Activated naive CD4-positive, alpha-beta T cell treated with anti-CD3 and anti-CD28 coated beads for 36 hours (primary cell): ENCODE results near the gene ITGB2. TPM values are rescaled to one million over a fixed set of nuclear protein-coding genes. Genes with fewer than 3 reads are reported as not detected.

ENCODE experiments used
- CTCF ChIA-PET: fragments of 350-600 bp; sonication (Branson Sonifier 250); formaldehyde crosslinking; loops from one replicate; lab custom pipeline; 2021; ENCODE audit warnings: antibody characterized with exemption; lab: Charles Lee
- DNase-seq: peaks from one replicate; pipeline ENCODE4 v3.0.0-alpha.2; 2020
- H3K27ac Mint-ChIP-seq: one replicate; pipeline ENCODE4 v1.8.0; 2021; ENCODE audit warnings: mild to moderate bottlenecking, mixed read lengths
- H3K27me3 Mint-ChIP-seq: one replicate; pipeline ENCODE4 v1.8.0; 2021; ENCODE audit warnings: low read depth, mixed read lengths
- H3K36me3 Mint-ChIP-seq: one replicate; pipeline ENCODE4 v1.8.0; 2021; ENCODE audit warnings: low read depth, mixed read lengths
- H3K4me1 Mint-ChIP-seq: one replicate; pipeline ENCODE4 v1.8.0; 2021; ENCODE audit warnings: low read depth, mixed read lengths
- H3K4me3 Mint-ChIP-seq: one replicate; pipeline ENCODE4 v1.8.0; 2021; ENCODE audit warnings: mild to moderate bottlenecking, moderate library complexity, mixed read lengths
- H3K9me3 Mint-ChIP-seq: one replicate; pipeline ENCODE4 v1.8.0; 2021; ENCODE audit warnings: mixed read lengths
- intact Hi-C: fragments of 100-400 bp; cut with micrococcal nuclease; formaldehyde crosslinking; loops from one replicate; pipeline ENCODE4 v1.15.1; 2023
- total RNA-seq, 2 experiments: library from RNA; stranded (reverse); gene quantifications; one replicate each; pipeline ENCODE4 v1.2.3, GENCODE V29; 2021

The ITGB2 gene
- total RNA-seq, 2 experiments from 2014 or later, result 182 to 185 TPM

GRCh38 chr21:44944596-44944995, 23.9 kb upstream of the ITGB2 start:
- Mint-ChIP-seq H3K36me3 (peaks cover 22% of the 10 kb centered on the region), H3K9me3 (no peaks in the 10 kb centered on the region), H3K4me1 (peaks cover 37% of the 10 kb centered on the region), H3K27me3 (no peaks in the 10 kb centered on the region), H3K27ac (no peak overlapping the region), H3K4me3 (no peak overlapping the region)
- CTCF ChIA-PET, result interaction anchor here (1.2 to 8.5 kb wide), 3 partner anchors 145 to 194 kb away, joined by 3 to 100 read pairs (median 82); no protein-coding TSS in a partner anchor
- intact Hi-C loops, result loop anchor here (5.0 kb wide), 1 partner anchor 133 kb away; no protein-coding TSS in a partner anchor
- no peak for DNase-seq

- peaks cover 43% of the 10 kb centered on the region for H3K4me1 Mint-ChIP-seq
- CTCF ChIA-PET, result interaction anchor here (1.2 to 8.5 kb wide), 4 partner anchors 10 to 193 kb away, joined by 3 to 100 read pairs (median 8); no protein-coding TSS in a partner anchor
- no peaks in the 10 kb centered on the region for H3K9me3 Mint-ChIP-seq
- H3K4me3 Mint-ChIP-seq, result no peak overlapping the region
- peaks cover 24% of the 10 kb centered on the region for H3K36me3 Mint-ChIP-seq
- H3K27ac Mint-ChIP-seq, result no peak overlapping the region
- DNase-seq, result no peak
- intact Hi-C loops, result loop anchor here (5.0 kb wide), 1 partner anchor 133 kb away; no protein-coding TSS in a partner anchor
- no peaks in the 10 kb centered on the region for H3K27me3 Mint-ChIP-seq
Observed at GRCh38 chr21:44943686-44944550, 23.2 kb upstream of the ITGB2 start.

DNA sequence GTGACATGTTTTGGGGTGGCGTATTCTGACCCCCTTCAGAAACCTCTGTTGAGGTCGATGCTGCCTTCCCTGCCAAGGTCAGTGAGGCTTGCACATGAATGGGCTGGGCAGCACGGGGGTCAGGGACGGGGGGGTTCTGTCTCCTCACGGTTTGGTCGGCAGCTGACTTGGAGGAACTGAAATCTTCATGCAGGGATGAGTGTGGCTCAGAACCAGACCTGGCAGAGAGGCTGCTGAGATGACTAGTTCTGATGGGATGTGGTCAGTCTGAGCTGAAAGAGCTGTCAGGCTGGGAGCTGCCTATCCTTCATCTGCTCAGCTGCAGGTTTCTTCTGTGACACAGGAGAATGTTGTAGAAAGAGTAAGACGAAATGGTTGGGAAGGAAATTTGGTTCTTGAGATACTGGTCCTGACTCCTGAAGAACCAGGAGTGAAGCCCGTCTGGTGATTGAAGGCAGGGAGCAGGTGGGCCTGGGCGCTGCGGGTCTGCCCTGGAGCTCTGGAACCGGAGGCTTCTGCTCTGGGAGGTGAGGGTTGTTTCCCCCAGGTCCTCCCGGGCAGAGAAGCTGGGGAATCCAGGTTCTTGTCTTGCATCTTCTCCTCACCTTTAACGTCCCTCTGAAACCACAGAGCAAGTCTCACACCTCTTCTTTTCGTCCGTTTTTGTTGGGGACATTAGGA, 22.4 kb upstream of the ITGB2 start:
- Mint-ChIP-seq H3K9me3 (no peaks in the 10 kb centered on the region), H3K27ac (no peak overlapping the region), H3K27me3 (no peaks in the 10 kb centered on the region), H3K36me3 (peaks cover 25% of the 10 kb centered on the region), H3K4me1 (peaks cover 49% of the 10 kb centered on the region), H3K4me3 (no peak overlapping the region)
- no peak for DNase-seq
- intact Hi-C loops, result loop anchor here (5.0 kb wide), 1 partner anchor 134 kb away; no protein-coding TSS in a partner anchor
- CTCF ChIA-PET, result interaction anchor here (1.4 to 8.5 kb wide), 3 partner anchors 9 to 194 kb away, joined by 5 to 100 read pairs (median 11); no protein-coding TSS in a partner anchor

- Mint-ChIP-seq H3K36me3 (peaks cover 25% of the 10 kb centered on the region), H3K27ac (no peak overlapping the region), H3K9me3 (no peaks in the 10 kb centered on the region), H3K4me1 (peaks cover 49% of the 10 kb centered on the region), H3K27me3 (no peaks in the 10 kb centered on the region), H3K4me3 (no peak overlapping the region)
- DNase-seq, result no peak
- CTCF ChIA-PET, result interaction anchor here (0.8 to 1.4 kb wide), 5 partner anchors 8 to 195 kb away, joined by 3 to 8 read pairs (median 5); no protein-coding TSS in a partner anchor
- intact Hi-C loops, result loop anchor here (5.0 kb wide), 1 partner anchor 135 kb away; no protein-coding TSS in a partner anchor
Observed at GRCh38 chr21:44942566-44942965, 21.9 kb upstream of the ITGB2 start.

GRCh38 chr21:44941567-44941966, 20.9 kb upstream of the ITGB2 start:
- Mint-ChIP-seq H3K27me3 (no peaks in the 10 kb centered on the region), H3K4me3 (peak overlapping the region; percentile 80), H3K9me3 (no peaks in the 10 kb centered on the region), H3K36me3 (peaks cover 25% of the 10 kb centered on the region), H3K27ac (no peak overlapping the region), H3K4me1 (peaks cover 49% of the 10 kb centered on the region)
- intact Hi-C loops, result loop anchor here (5.0 kb wide), 1 partner anchor 136 kb away; no protein-coding TSS in a partner anchor
- DNase-seq, result no peak
- CTCF ChIA-PET, result interaction anchor here (0.6 to 1.5 kb wide), 9 partner anchors 8 to 217 kb away, joined by 3 to 10 read pairs (median 7); no protein-coding TSS in a partner anchor

- CTCF ChIA-PET, result interaction anchor here (0.6 to 1.7 kb wide), 4 partner anchors 9 to 198 kb away, joined by 4 to 10 read pairs (median 5); no protein-coding TSS in a partner anchor
- Mint-ChIP-seq H3K4me1 (peaks cover 42% of the 10 kb centered on the region), H3K9me3 (no peaks in the 10 kb centered on the region), H3K36me3 (peaks cover 21% of the 10 kb centered on the region), H3K4me3 (peak overlapping the region; percentile 80), H3K27ac (peak overlapping the region; percentile 28), H3K27me3 (no peaks in the 10 kb centered on the region)
- no peak for DNase-seq
- intact Hi-C loops, result loop anchor here (5.0 kb wide), 1 partner anchor 137 kb away; no protein-coding TSS in a partner anchor
Observed at GRCh38 chr21:44940116-44940631, 19.5 kb upstream of the ITGB2 start.

DNA sequence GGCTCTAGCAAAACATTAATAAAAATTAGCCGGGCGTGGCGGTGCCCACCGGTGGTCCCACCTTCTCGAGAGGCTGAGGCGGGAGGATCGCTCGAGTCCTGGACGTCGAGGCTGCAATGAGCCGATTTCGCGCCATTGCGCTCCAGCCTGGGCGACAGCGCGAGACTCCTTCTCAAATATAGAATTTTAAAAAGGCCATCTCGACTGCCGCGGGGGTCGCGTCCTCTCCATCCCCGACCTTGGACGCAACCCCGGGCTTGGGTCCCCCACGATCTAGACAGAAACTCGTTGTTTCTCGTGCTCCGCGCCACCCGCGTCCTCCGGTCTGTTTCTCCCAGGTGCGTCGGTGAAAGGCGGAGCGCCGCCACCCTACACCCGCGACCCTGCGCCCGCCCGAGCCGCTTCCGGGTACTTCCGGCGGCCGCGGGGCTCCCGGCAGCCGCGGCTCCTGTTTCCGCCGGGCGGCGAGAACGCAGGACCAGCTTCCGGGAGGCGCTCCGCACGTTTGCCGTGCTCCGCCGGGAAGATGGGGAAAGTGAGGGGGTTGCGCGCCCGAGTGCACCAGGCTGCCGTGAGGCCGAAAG, 18.9 kb upstream of the ITGB2 start, which contains the start of gene SLX9:
SLX9 (plus strand) TSS at position 498 of the 584 bp plus-strand sequence; CDS start at position 527, 29 bp downstream.
- intact Hi-C loops, result loop anchor here (5.0 kb wide), 1 partner anchor 138 kb away; no protein-coding TSS in a partner anchor
- H3K36me3 Mint-ChIP-seq, result peaks cover 18% of the 10 kb centered on the region
- no peaks in the 10 kb centered on the region for H3K9me3 Mint-ChIP-seq
- peak; percentile 83 for DNase-seq
- H3K4me3 Mint-ChIP-seq, result peak within 1 kb of the TSS; percentile 80
- no peaks in the 10 kb centered on the region for H3K27me3 Mint-ChIP-seq
- CTCF ChIA-PET, result interaction anchor here (0.6 to 1.7 kb wide), 3 partner anchors 8 to 46 kb away, joined by 4 to 5 read pairs (median 5); no protein-coding TSS in a partner anchor
- peak within 1 kb of the TSS; percentile 86 for H3K27ac Mint-ChIP-seq
- H3K4me1 Mint-ChIP-seq, result peaks cover 39% of the 10 kb centered on the region

DNA sequence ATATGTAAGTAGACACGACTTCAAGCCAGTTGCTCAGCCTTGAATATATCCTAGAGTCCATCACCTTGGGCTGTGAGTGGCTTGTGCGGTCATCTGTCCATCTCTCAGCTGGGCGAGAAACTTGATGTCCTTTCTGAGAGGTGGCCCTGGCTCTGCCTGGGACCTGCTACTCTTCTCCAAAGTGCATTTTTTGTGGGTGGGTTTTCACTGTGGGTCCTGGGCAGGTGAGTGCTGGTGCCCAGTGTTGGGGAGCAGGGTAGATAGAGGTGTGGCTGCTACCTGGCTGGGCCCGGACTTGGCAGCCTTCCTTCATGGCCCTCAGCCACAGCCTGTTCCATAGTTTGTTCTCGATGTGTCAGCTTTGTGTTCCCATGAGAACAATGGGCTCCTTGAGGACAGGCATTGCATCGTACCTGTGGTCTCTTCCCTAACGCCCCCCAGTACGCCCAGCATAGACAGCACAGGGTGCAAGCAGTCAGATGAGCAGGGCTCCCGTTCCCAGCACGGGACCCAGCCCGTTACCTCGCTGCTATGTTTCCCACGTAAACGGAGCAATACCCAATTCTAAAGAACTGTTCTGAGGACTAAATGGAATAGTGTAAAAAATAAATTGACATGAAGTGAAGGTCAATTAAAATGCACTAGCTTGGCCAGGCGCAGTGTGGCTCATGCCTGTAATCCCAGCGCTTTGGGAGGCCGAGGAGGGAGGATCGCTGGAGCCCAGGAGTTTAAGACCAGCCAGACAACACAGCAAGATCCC, 18.3 kb upstream of the ITGB2 start:
- intact Hi-C loops, result no loop called here
- Mint-ChIP-seq H3K9me3 (no peaks in the 10 kb centered on the region), H3K27me3 (no peaks in the 10 kb centered on the region), H3K36me3 (peaks cover 13% of the 10 kb centered on the region), H3K27ac (peak overlapping the region; percentile 86), H3K4me3 (peak overlapping the region; percentile 80), H3K4me1 (peaks cover 39% of the 10 kb centered on the region)
- no peak for DNase-seq
- CTCF ChIA-PET, result no interaction called here

DNA sequence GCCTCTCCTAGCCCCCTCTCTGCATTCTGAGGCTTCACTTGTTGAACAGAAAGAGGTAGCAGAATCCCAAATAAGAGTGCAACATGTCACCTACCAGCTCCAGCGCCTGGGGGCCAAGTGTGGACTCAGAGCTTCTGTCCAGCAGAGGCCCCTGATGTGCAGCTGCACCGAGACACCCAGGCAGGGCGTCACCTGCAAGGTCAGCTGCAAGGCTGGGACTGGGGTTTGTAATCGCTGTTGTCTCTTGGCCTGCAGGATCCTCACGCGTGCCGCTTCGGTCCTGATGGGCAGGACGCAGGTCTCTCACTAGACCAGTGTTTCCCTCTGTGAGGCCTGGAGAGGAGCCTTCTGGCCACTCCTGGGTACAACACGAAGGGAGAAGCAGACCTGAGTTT, 14.8 kb upstream of the ITGB2 start:
- H3K9me3 Mint-ChIP-seq, result no peaks in the 10 kb centered on the region
- no peak for DNase-seq
- peaks cover 22% of the 10 kb centered on the region for H3K4me1 Mint-ChIP-seq
- CTCF ChIA-PET, result interaction anchor here (0.6 to 4.3 kb wide), 3 partner anchors 8 to 203 kb away, joined by 3 to 43 read pairs (median 5); no protein-coding TSS in a partner anchor
- intact Hi-C loops, result no loop called here
- peaks cover 3% of the 10 kb centered on the region for H3K36me3 Mint-ChIP-seq
- H3K4me3 Mint-ChIP-seq, result no peak overlapping the region
- no peaks in the 10 kb centered on the region for H3K27me3 Mint-ChIP-seq
- H3K27ac Mint-ChIP-seq, result no peak overlapping the region

- CTCF ChIA-PET, result interaction anchor here (0.9 to 4.3 kb wide), 5 partner anchors 8 to 142 kb away, joined by 3 to 43 read pairs (median 5); no protein-coding TSS in a partner anchor
- H3K27me3 Mint-ChIP-seq, result no peaks in the 10 kb centered on the region
- intact Hi-C loops, result loop anchor here (5.0 kb wide), 1 partner anchor 423 kb away; no protein-coding TSS in a partner anchor
- no peak overlapping the region for H3K4me3 Mint-ChIP-seq
- DNase-seq, result no peak
- peaks cover 2% of the 10 kb centered on the region for H3K36me3 Mint-ChIP-seq
- no peaks in the 10 kb centered on the region for H3K9me3 Mint-ChIP-seq
- H3K27ac Mint-ChIP-seq, result no peak overlapping the region
- peaks cover 27% of the 10 kb centered on the region for H3K4me1 Mint-ChIP-seq
Observed at GRCh38 chr21:44934797-44935532, 14.3 kb upstream of the ITGB2 start.
